ENCODE data around the gene SATB1.

DNA sequence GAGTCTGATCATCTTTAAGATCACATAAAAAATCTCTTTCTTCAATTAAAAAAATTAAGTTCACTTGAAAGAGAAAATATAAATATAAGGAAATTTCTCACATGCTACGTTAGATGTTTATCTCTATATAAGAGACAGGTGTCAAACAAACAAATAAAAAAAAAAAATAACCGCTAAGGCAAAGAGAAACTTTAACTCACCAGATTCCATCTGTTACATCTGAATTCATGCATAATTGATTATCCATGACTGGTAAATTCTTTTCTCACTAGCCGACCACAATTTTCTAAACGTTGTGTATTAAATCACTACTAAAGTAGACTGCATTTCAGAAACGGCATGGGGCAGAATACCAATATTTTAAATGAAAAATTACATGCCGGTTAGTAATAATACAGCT is 9.6 kb upstream of the SATB1 start:
- TF ChIP-seq, protein P1, sequence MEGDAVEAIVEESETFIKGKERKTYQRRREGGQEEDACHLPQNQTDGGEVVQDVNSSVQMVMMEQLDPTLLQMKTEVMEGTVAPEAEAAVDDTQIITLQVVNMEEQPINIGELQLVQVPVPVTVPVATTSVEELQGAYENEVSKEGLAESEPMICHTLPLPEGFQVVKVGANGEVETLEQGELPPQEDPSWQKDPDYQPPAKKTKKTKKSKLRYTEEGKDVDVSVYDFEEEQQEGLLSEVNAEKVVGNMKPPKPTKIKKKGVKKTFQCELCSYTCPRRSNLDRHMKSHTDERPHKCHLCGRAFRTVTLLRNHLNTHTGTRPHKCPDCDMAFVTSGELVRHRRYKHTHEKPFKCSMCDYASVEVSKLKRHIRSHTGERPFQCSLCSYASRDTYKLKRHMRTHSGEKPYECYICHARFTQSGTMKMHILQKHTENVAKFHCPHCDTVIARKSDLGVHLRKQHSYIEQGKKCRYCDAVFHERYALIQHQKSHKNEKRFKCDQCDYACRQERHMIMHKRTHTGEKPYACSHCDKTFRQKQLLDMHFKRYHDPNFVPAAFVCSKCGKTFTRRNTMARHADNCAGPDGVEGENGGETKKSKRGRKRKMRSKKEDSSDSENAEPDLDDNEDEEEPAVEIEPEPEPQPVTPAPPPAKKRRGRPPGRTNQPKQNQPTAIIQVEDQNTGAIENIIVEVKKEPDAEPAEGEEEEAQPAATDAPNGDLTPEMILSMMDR (conservative IDR thresholded peaks at IDR 0.05) = no peak
- no peak for TF ChIP-seq EZH2 (IDR thresholded peaks at IDR 0.05; ENCODE audit: low read depth)

Measured in PC-9 (cell line).